ENCODE results near the gene CHRM2. TPM values are rescaled to one million over a fixed set of nuclear protein-coding genes. Genes with fewer than 3 reads are reported as not detected.
"Not testable (repeated sequence)": the region's sequence is repeated elsewhere in the genome, so short reads cannot be mapped to it uniquely, and the experiment has no call there.

CHRM2 gene
- polyA plus RNA-seq (not detected in 3 replicates), polyA minus RNA-seq (not detected in 3 replicates)
- polyA plus RNA-seq (2011; ENCODE audit: low read depth), result not detected
- not detected in 2 replicates for polyA plus RNA-seq (2011; cell fraction: cytosol; rRNA removed)
- not detected in 2 replicates for polyA plus RNA-seq (2011; cell fraction: nucleus; rRNA removed)
- polyA plus RNA-seq (2012; ENCODE audit: low replicate concordance), result not detected in 2 replicates
- not detected for polyA minus RNA-seq (2011; cell fraction: cytosol; rRNA and poly(A)+ RNA removed)
- not detected in 2 replicates for polyA minus RNA-seq (2011; cell fraction: nucleus; rRNA and poly(A)+ RNA removed)

- Histone ChIP-seq H3K27me3 (ENCODE audit: control insufficient read depth, extremely low read depth, insufficient read depth, low read length) (peaks cover 33% of the 10 kb centered on the region), H3K4me3 (ENCODE audit: control insufficient read depth in 2 of 3, extremely low read depth in 1 of 3, insufficient read depth in 2 of 3, low read depth in 1 of 3, low read length in 3 of 3) (no peak within 1 kb of the TSS)
These were observed at the start of gene CHRM2 for GRCh38 chr7:136868496-136869000. Gene CHRM2, plus strand, starts transcription at chr7:136868652. Its CDS starts 146,214 bp downstream, at chr7:137014866.

GRCh38 chr7:136831398-136831797 lies 37.1 kb upstream of the CHRM2 start:
- H2AFZ ChIP-seq (ENCODE audit: control insufficient read depth, low read length); H3K9me3 ChIP-seq (ENCODE audit: control insufficient read depth, low read depth, low read length); H3K36me3 ChIP-seq (ENCODE audit: control insufficient read depth in 2 of 2, extremely low read depth in 1 of 2, insufficient read depth in 2 of 2, low read length in 2 of 2); H3K27me3 ChIP-seq (ENCODE audit: control insufficient read depth, extremely low read depth, insufficient read depth, low read length); FAIRE-seq; dilution Hi-C loops (cut with MboI; ENCODE audit: extremely low pct_ligation_motif_present, low sequenced_read_pairs); H4K20me1 ChIP-seq (ENCODE audit: control insufficient read depth, extremely low read depth, insufficient read depth, low read length); H3K27ac ChIP-seq (ENCODE audit: control insufficient read depth, insufficient read depth, low read length); DNase-seq (ENCODE audit: low read depth, low spot score); H3K79me2 ChIP-seq (ENCODE audit: control insufficient read depth, insufficient read depth, low read length); H3K9me1 ChIP-seq (ENCODE audit: control insufficient read depth, extremely low read depth, insufficient read depth, low read length); H3K4me3 ChIP-seq (ENCODE audit: control insufficient read depth in 2 of 3, extremely low read depth in 1 of 3, insufficient read depth in 2 of 3, low read depth in 1 of 3, low read length in 3 of 3); H3K4me1 ChIP-seq (ENCODE audit: control insufficient read depth, extremely low read depth, insufficient read depth, low read length); H3K9ac ChIP-seq (ENCODE audit: control insufficient read depth, extremely low read depth, insufficient read depth, low read length); H3K4me2 ChIP-seq (ENCODE audit: control insufficient read depth, extremely low read depth, insufficient read depth, low read depth, low read length): not testable (repeated sequence)

More at GRCh38 chr7:136868496-136869000, at the start of gene CHRM2:
- Histone ChIP-seq H3K4me1 (ENCODE audit: control insufficient read depth, extremely low read depth, insufficient read depth, low read length) (no peaks in the 10 kb centered on the region), H3K27ac (ENCODE audit: control insufficient read depth, insufficient read depth, low read length) (no peak within 1 kb of the TSS), H3K4me2 (ENCODE audit: control insufficient read depth, extremely low read depth, insufficient read depth, low read depth, low read length) (no peak within 1 kb of the TSS), H3K9me1 (ENCODE audit: control insufficient read depth, extremely low read depth, insufficient read depth, low read length) (no peaks in the 10 kb centered on the region), H3K79me2 (ENCODE audit: control insufficient read depth, insufficient read depth, low read length) (no peaks in the 10 kb centered on the region), H3K9me3 (ENCODE audit: control insufficient read depth, low read depth, low read length) (no peaks in the 10 kb centered on the region), H4K20me1 (ENCODE audit: control insufficient read depth, extremely low read depth, insufficient read depth, low read length) (no peaks in the 10 kb centered on the region), H2AFZ (ENCODE audit: control insufficient read depth, low read length) (no peak within 1 kb of the TSS), H3K36me3 (ENCODE audit: control insufficient read depth in 2 of 2, extremely low read depth in 1 of 2, insufficient read depth in 2 of 2, low read length in 2 of 2) (no peaks in the 10 kb centered on the region), H3K9ac (ENCODE audit: control insufficient read depth, extremely low read depth, insufficient read depth, low read length) (no peak within 1 kb of the TSS)
- DNase-seq (ENCODE audit: low read depth, low spot score) (no peak), FAIRE-seq (no peak)
- TF ChIP-seq, protein P1, sequence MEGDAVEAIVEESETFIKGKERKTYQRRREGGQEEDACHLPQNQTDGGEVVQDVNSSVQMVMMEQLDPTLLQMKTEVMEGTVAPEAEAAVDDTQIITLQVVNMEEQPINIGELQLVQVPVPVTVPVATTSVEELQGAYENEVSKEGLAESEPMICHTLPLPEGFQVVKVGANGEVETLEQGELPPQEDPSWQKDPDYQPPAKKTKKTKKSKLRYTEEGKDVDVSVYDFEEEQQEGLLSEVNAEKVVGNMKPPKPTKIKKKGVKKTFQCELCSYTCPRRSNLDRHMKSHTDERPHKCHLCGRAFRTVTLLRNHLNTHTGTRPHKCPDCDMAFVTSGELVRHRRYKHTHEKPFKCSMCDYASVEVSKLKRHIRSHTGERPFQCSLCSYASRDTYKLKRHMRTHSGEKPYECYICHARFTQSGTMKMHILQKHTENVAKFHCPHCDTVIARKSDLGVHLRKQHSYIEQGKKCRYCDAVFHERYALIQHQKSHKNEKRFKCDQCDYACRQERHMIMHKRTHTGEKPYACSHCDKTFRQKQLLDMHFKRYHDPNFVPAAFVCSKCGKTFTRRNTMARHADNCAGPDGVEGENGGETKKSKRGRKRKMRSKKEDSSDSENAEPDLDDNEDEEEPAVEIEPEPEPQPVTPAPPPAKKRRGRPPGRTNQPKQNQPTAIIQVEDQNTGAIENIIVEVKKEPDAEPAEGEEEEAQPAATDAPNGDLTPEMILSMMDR (optimal IDR thresholded peaks at IDR 0.05 in 1 of 3, IDR thresholded peaks at IDR 0.05 in 1 of 3, conservative IDR thresholded peaks at IDR 0.05 in 1 of 3; ENCODE audit: extremely low read depth in 1 of 3, insufficient read depth in 2 of 3, low read length in 3 of 3), result no peak
- no peak for TF ChIP-seq EZH2 (IDR thresholded peaks at IDR 0.05; ENCODE audit: low read length)
- dilution Hi-C loops (cut with MboI; ENCODE audit: extremely low pct_ligation_motif_present, low sequenced_read_pairs), result no loop called here
